MM.1S (cell line): ENCODE data around the gene GABRR1.

ENCODE experiments used
- DNase-seq: peaks from one replicate; pipeline ENCODE4 v3.0.0-alpha.2; 2015
- H2AFZ ChIP-seq: fragments of 300-600 bp; sonication (generic); 2 replicates; pipeline ENCODE4 v1.6.0; 2016; ENCODE audit warnings: antibody characterized with exemption, low read length
- H3F3A ChIP-seq: fragments of 300-600 bp; sonication (generic); 2 replicates; pipeline ENCODE4 v1.6.1; 2016; ENCODE audit warnings: mild to moderate bottlenecking, antibody characterized with exemption, low read length, moderate library complexity, mixed read lengths; ENCODE audit not compliant: insufficient read depth
- H3K27ac ChIP-seq: fragments of 300-600 bp; sonication (generic); 2 replicates; pipeline ENCODE4 v1.5.1; 2016; ENCODE audit warnings: mild to moderate bottlenecking, low read length
- H3K27me3 ChIP-seq: fragments of 300-600 bp; sonication (generic); replicated peaks from 2 replicates; pipeline ENCODE4 v1.6.0; 2016; ENCODE audit warnings: low read length; ENCODE audit not compliant: insufficient read depth
- H3K36me3 ChIP-seq: fragments of 300-600 bp; sonication (generic); replicated peaks from 2 replicates; pipeline ENCODE4 v1.6.1; 2016; ENCODE audit warnings: mild to moderate bottlenecking, low read length, mixed read lengths; ENCODE audit not compliant: insufficient read depth
- H3K4me1 ChIP-seq: fragments of 300-600 bp; sonication (generic); 2 replicates; pipeline ENCODE4 v1.6.1; 2016; ENCODE audit warnings: low read length, mixed read lengths
- H3K4me2 ChIP-seq: fragments of 300-600 bp; sonication (generic); 2 replicates; pipeline ENCODE4 v1.6.0; 2016; ENCODE audit warnings: low read depth, low read length
- H3K4me3 ChIP-seq: fragments of 300-600 bp; sonication (generic); 2 replicates; pipeline ENCODE4 v1.5.1; 2016; ENCODE audit warnings: low read length, mixed read lengths
- H3K79me2 ChIP-seq: fragments of 300-600 bp; sonication (generic); 2 replicates; pipeline ENCODE4 v1.6.1; 2016; ENCODE audit warnings: mixed run types, low read length, mixed read lengths
- H3K9ac ChIP-seq: fragments of 300-600 bp; sonication (generic); 2 replicates; pipeline ENCODE4 v1.6.1; 2016; ENCODE audit warnings: low read length, mixed read lengths
- H3K9me2 ChIP-seq: fragments of 300-600 bp; sonication (generic); replicated peaks from 2 replicates; pipeline ENCODE4 v1.6.1; 2016; ENCODE audit warnings: mild to moderate bottlenecking, low read length, mixed read lengths; ENCODE audit not compliant: insufficient read depth
- H3K9me3 ChIP-seq: fragments of 300-600 bp; sonication (generic); replicated peaks from 2 replicates; pipeline ENCODE4 v1.6.1; 2016; ENCODE audit warnings: mild to moderate bottlenecking, low read length, mixed read lengths; ENCODE audit not compliant: insufficient read depth
- H4K20me1 ChIP-seq: fragments of 300-600 bp; sonication (generic); 2 replicates; pipeline ENCODE4 v1.6.1; 2016; ENCODE audit warnings: mild to moderate bottlenecking, low read length, moderate library complexity, mixed read lengths; ENCODE audit not compliant: insufficient read depth
- EZH2 ChIP-seq: fragments of 300-600 bp; sonication (generic); optimal IDR thresholded peaks from 2 replicates; pipeline ENCODE3; 2017; ENCODE audit warnings: low read depth, mild to moderate bottlenecking, antibody characterized with exemption, low read length, mixed read lengths
- EZH2phosphoT487 ChIP-seq: fragments of 300-600 bp; sonication (generic); IDR thresholded peaks from 2 replicates; pipeline ENCODE4 v1.6.1; 2018; ENCODE audit warnings: antibody characterized with exemption, low read length
- TF ChIP-seq, protein P1 (sequence below): fragments of 300-600 bp; sonication (generic); IDR thresholded peaks from 2 replicates; pipeline ENCODE4 v1.5.1; 2016; ENCODE audit warnings: antibody characterized with exemption, low read length, mixed read lengths

The GABRR1 gene

DNA sequence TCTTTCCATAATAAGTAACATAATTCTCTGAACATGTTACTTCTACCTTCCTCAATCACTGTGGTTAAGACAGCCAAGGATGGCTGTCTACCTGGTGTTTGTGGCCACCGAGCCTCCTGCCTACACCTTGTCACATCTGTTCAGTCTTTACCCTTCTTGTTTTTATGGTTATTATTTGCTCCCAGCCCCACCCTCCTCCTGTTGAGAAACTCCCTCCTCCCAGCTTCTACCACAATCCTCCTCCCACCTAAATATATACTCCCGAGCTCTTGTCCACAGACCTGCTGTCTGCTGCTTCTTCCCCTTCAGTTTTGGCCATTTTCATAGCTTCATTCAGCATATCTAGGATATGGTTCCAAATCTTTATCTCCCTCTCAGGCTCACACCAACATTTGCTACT, 35.7 kb upstream of the GABRR1 start:
- no peaks in the 10 kb centered on the region for H3F3A ChIP-seq
- no peaks in the 10 kb centered on the region for H3K79me2 ChIP-seq
- no peaks in the 10 kb centered on the region for H3K9me3 ChIP-seq
- H3K4me1 ChIP-seq = peaks cover 19% of the 10 kb centered on the region
- H3K27me3 ChIP-seq = no peaks in the 10 kb centered on the region
- no peaks in the 10 kb centered on the region for H4K20me1 ChIP-seq
- no peak overlapping the region for H3K9ac ChIP-seq
- peak overlapping the region; percentile 11; the same call in 1 of the 2 replicates for H2AFZ ChIP-seq
- H3K36me3 ChIP-seq = no peaks in the 10 kb centered on the region
- no peak overlapping the region for H3K27ac ChIP-seq
- no peaks in the 10 kb centered on the region for H3K9me2 ChIP-seq
- H3K4me3 ChIP-seq = no peak overlapping the region
- TF ChIP-seq, protein P1, sequence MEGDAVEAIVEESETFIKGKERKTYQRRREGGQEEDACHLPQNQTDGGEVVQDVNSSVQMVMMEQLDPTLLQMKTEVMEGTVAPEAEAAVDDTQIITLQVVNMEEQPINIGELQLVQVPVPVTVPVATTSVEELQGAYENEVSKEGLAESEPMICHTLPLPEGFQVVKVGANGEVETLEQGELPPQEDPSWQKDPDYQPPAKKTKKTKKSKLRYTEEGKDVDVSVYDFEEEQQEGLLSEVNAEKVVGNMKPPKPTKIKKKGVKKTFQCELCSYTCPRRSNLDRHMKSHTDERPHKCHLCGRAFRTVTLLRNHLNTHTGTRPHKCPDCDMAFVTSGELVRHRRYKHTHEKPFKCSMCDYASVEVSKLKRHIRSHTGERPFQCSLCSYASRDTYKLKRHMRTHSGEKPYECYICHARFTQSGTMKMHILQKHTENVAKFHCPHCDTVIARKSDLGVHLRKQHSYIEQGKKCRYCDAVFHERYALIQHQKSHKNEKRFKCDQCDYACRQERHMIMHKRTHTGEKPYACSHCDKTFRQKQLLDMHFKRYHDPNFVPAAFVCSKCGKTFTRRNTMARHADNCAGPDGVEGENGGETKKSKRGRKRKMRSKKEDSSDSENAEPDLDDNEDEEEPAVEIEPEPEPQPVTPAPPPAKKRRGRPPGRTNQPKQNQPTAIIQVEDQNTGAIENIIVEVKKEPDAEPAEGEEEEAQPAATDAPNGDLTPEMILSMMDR = no peak
- TF ChIP-seq EZH2 = no peak
- DNase-seq = no peak
- no peak overlapping the region for H3K4me2 ChIP-seq

- no peaks in the 10 kb centered on the region for H3K9me2 ChIP-seq
- H3K4me1 ChIP-seq = peaks cover 23% of the 10 kb centered on the region
- TF ChIP-seq EZH2phosphoT487 = no peak
- H3K36me3 ChIP-seq = no peaks in the 10 kb centered on the region
- H3K9me3 ChIP-seq = no peaks in the 10 kb centered on the region
- H3K4me2 ChIP-seq = no peak overlapping the region
- DNase-seq = no peak
- H3K9ac ChIP-seq = no peak overlapping the region
- H3K4me3 ChIP-seq = no peak overlapping the region
- no peaks in the 10 kb centered on the region for H4K20me1 ChIP-seq
- no peaks in the 10 kb centered on the region for H3F3A ChIP-seq
- H3K79me2 ChIP-seq = no peaks in the 10 kb centered on the region
- H3K27ac ChIP-seq = no peak overlapping the region
- no peak overlapping the region for H2AFZ ChIP-seq
- H3K27me3 ChIP-seq = no peaks in the 10 kb centered on the region
Measured at GRCh38 chr6:89251976-89252375, 34.8 kb upstream of the GABRR1 start.

DNA sequence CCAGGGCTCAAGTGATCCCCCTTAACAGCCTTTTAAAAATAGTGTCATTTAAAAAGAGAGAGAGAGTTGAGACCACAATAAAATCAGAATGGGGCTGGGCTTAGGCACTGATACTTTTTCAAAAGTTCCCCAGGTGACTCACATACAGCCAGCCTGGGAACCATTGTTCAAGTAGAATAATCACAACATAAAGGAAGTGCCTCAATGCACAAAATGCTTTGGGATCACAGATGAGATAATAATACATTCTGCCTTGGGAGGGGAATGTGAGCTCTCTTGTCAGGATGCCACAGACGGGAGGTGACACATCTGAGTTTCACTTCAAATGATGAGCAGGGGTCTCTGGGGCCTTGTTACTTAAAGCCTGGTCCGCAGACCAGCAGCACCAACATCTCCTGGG, 34.0 kb upstream of the GABRR1 start:
- Histone ChIP-seq H3K36me3 (no peaks in the 10 kb centered on the region), H2AFZ (no peak overlapping the region), H3K79me2 (no peaks in the 10 kb centered on the region), H3F3A (peaks cover 5% of the 10 kb centered on the region; the same call in 1 of the 2 replicates), H3K9me2 (no peaks in the 10 kb centered on the region), H3K4me1 (peaks cover 31% of the 10 kb centered on the region), H3K4me3 (no peak overlapping the region), H3K4me2 (no peak overlapping the region), H3K27me3 (no peaks in the 10 kb centered on the region), H3K9me3 (no peaks in the 10 kb centered on the region), H3K27ac (no peak overlapping the region), H4K20me1 (no peaks in the 10 kb centered on the region), H3K9ac (no peak overlapping the region)
- TF ChIP-seq EZH2phosphoT487 (no peak), EZH2 (no peak)
- TF ChIP-seq, protein P1 = no peak
- DNase-seq = no peak

DNA sequence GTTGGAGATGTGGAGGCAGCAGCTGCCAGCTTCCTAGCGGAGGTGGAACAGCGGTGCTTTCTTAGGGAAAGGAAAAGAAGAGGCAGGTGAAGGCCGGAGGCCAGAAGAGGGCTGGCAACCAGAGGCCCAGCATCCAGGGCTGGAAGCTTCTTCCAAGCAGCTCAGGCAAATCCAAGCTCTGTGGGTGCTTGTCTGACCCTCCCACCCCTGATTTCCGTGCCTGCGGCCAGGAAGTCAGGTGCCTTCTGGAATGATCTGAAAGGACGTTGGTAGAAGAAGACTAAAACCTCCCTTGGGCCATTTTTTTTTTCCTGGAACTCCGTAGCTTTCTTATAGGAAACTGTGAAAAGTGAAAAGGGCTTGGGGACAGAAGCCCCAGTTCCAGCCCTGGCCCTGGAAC, 33.1 kb upstream of the GABRR1 start:
- no peak for DNase-seq
- TF ChIP-seq, protein P1 = no peak
- no peak for TF ChIP-seq EZH2phosphoT487
- no peak for TF ChIP-seq EZH2
- H3K9me2 ChIP-seq = no peaks in the 10 kb centered on the region
- no peaks in the 10 kb centered on the region for H3K9me3 ChIP-seq
- no peak overlapping the region for H3K4me3 ChIP-seq
- H3K79me2 ChIP-seq = no peaks in the 10 kb centered on the region
- H2AFZ ChIP-seq = no peak overlapping the region
- H3K36me3 ChIP-seq = no peaks in the 10 kb centered on the region
- H3K4me2 ChIP-seq = no peak overlapping the region
- peaks cover 37% of the 10 kb centered on the region for H3K4me1 ChIP-seq
- H4K20me1 ChIP-seq = no peaks in the 10 kb centered on the region
- no peak overlapping the region for H3K27ac ChIP-seq
- H3K9ac ChIP-seq = no peak overlapping the region
- H3K27me3 ChIP-seq = no peaks in the 10 kb centered on the region
- peaks cover 14% of the 10 kb centered on the region for H3F3A ChIP-seq
